ENCODE measurements around the gene NSRP1.

DNA sequence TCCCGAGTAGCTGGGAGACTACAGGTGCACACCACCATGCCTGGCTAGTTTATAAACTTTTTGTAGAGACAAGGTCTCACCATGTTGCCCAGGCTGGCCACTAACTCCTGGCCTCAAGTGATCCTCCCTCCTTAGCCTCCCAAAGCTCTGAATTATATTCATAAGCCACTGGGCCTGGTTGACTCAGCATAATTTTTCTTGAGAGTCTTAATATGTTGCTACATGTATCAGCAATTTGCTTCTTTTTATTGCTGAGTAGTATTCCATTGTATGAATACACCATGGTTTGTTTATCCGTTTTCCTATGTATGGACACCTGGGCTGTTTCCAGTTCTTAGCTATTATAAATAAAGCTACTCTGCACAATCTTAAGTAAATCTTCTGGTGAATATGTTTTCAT lies 42.4 kb upstream of the NSRP1 start:
- no peak for TF ChIP-seq TCF12 (IDR thresholded peaks at IDR 0.05; ENCODE audit: low read depth)
- no peak for TF ChIP-seq CEBPB (IDR thresholded peaks at IDR 0.05)
- TF ChIP-seq YY1 (IDR thresholded peaks at IDR 0.05; ENCODE audit: low read depth) = no peak
- no peak for TF ChIP-seq EP300 (IDR thresholded peaks at IDR 0.05; ENCODE audit: borderline replicate concordance)
- TF ChIP-seq RAD21 (IDR thresholded peaks at IDR 0.05; ENCODE audit: low read depth) = no peak
- TF ChIP-seq TEAD4 (IDR thresholded peaks at IDR 0.05) = no peak
- TF ChIP-seq REST (IDR thresholded peaks at IDR 0.05; ENCODE audit: low read depth) = no peak

Data from Ishikawa (cell line).